Measurements from ENCODE around the gene MPI. TPM values are rescaled to one million over a fixed set of nuclear protein-coding genes. Genes with fewer than 3 reads are reported as not detected.

Gene MPI
- total and polyA plus RNA-seq, 2 of the 8 experiments (the other 6 are each of a cell fraction or from before 2014, with no cell fraction given) = 31.0 to 74.8 TPM

DNA sequence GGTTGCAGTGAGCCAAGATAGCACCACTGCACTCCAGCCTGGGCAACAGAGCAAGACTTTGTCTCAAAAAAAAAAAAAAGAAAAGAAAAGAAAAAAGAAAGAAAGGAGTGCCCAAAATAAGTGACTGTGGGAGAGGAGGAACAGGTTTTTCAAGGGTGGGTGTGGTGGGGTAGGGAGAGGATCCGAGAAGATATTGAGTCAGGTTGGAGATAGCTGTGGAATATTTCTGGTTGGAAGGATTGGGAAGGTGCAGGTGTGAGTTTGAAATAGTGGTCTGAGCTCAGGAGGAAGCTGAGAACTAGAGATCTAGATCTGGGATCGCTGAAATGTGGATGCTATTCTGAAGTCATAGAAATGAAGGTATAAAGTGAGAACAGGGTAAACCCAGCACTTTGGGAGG is 24.5 kb upstream of the MPI start:
- Histone ChIP-seq H2BK120ac (replicated peaks; ENCODE audit: low read depth, low read length) (no peak overlapping the region), H3K4me1 (replicated peaks in 1 of 4; ENCODE audit: control insufficient read depth in 3 of 4, insufficient read depth in 4 of 4, low read length in 3 of 4) (no peaks in the 10 kb centered on the region), H3K27me3 (replicated peaks in 1 of 4; ENCODE audit: control insufficient read depth in 3 of 4, extremely low read depth in 1 of 4, insufficient read depth in 3 of 4, low read length in 3 of 4) (no peaks in the 10 kb centered on the region), H3K4me3 (ENCODE audit: extremely low read depth in 1 of 4, insufficient read depth in 2 of 4, low read depth in 3 of 4, low read length in 4 of 4) (no peak overlapping the region), H3K14ac (ENCODE audit: insufficient read length) (no peak overlapping the region), H4K20me1 (replicated peaks in 1 of 2; ENCODE audit: control insufficient read depth in 1 of 2, insufficient read depth in 2 of 2, low read length in 2 of 2) (peaks cover 3 to 9% of the 10 kb centered on the region in 2 experiments), H3K36me3 (ENCODE audit: control insufficient read depth in 2 of 4, insufficient read depth in 4 of 4, low read length in 3 of 4) (no peaks in the 10 kb centered on the region), H3K4ac (replicated peaks; ENCODE audit: insufficient read length, low read depth, low read length) (no peak overlapping the region), H4K8ac (ENCODE audit: extremely low read depth, insufficient read depth, low read length) (no peak overlapping the region), H2BK15ac (ENCODE audit: low read length) (no peak overlapping the region), H3K27ac (ENCODE audit: low read depth, low read length) (no peak overlapping the region), H3K23me2 (ENCODE audit: low read depth, low read length) (peaks cover 2% of the 10 kb centered on the region; the same call in 1 of the 2 replicates), H2AFZ (ENCODE audit: low read length) (no peak overlapping the region), H2BK5ac (ENCODE audit: low read depth, low read length) (no peak overlapping the region), H3K56ac (replicated peaks; ENCODE audit: insufficient read length, low read depth, low read length) (no peak overlapping the region), H3K4me2 (ENCODE audit: insufficient read depth in 1 of 2, low read depth in 2 of 2, low read length in 2 of 2) (no peak overlapping the region), H4K91ac (replicated peaks; ENCODE audit: insufficient read length, low read length) (no peak overlapping the region), H3K9ac (replicated peaks in 1 of 4; ENCODE audit: extremely low read depth in 1 of 4, low read depth in 3 of 4, low read length in 3 of 4) (no peak overlapping the region), H2BK12ac (ENCODE audit: low read depth, low read length) (no peak overlapping the region), H2AK5ac (ENCODE audit: low read depth, low read length) (no peak overlapping the region), H3K9me3 (ENCODE audit: insufficient read depth in 2 of 2, low read depth in 1 of 2, low read length in 1 of 2) (no peaks in the 10 kb centered on the region), H2BK20ac (ENCODE audit: low read length) (no peak overlapping the region), H3K18ac (ENCODE audit: extremely low read depth, low read length) (no peak overlapping the region), H3K23ac (ENCODE audit: insufficient read length) (no peak overlapping the region), H3K79me2 (ENCODE audit: control insufficient read depth in 1 of 2, insufficient read depth in 2 of 2, low read length in 2 of 2) (peaks cover 0 to 41% of the 10 kb centered on the region in 2 experiments; a peak in 2 of 4 replicates), H3K79me1 (ENCODE audit: low read depth, low read length) (peaks cover 9% of the 10 kb centered on the region; the same call in 1 of the 2 replicates), H4K5ac (ENCODE audit: insufficient read length, low read depth, low read length) (no peak overlapping the region)
- CTCF ChIA-PET (ENCODE audit: partially characterized antibody) = interaction anchor here (1.0 to 1.1 kb wide), 2 partner anchors 43 to 233 kb away, joined by 3 read pairs; no protein-coding TSS in a partner anchor
- POLR2A ChIA-PET (ENCODE audit: partially characterized antibody) = interaction anchor here (1.1 kb wide), 1 partner anchor 13 kb away, joined by 3 read pairs; no protein-coding TSS in a partner anchor
- 75% methylated on average over 2 of the region's 2 CpGs; no CpG with 5 or more reads in 1 of the 2 experiments for WGBS, 2 experiments (ENCODE audit: extremely low coverage in 1 of 2, insufficient coverage in 1 of 2, insufficient read length in 1 of 2, insufficient replicate concordance in 2 of 2, low coverage in 1 of 2, low lambda C conversion rate in 2 of 2, missing lambda C conversion rate in 1 of 2)
- FAIRE-seq = no peak
- no peak for DNase-seq (ENCODE audit: low read depth in 1 of 2, low spot score in 2 of 2)
- no peak for TF ChIP-seq GABPA (IDR thresholded peaks at IDR 0.05; ENCODE audit: borderline replicate concordance, insufficient read depth, low read length)
- TF ChIP-seq FOSL1 (IDR thresholded peaks at IDR 0.05; ENCODE audit: insufficient read depth, low read depth, low read length) = no peak
- TF ChIP-seq SIN3A (conservative IDR thresholded peaks at IDR 0.05 in 1 of 2, IDR thresholded peaks at IDR 0.05 in 1 of 2; ENCODE audit: low read depth in 1 of 2, low read length in 2 of 2) = no peak
- TF ChIP-seq TEAD4 (IDR thresholded peaks at IDR 0.05; ENCODE audit: low read depth, low read length) = no peak
- no peak for TF ChIP-seq POLR2A (IDR thresholded peaks at IDR 0.05; ENCODE audit: control extremely low read depth in 1 of 2, low read depth in 2 of 2, low read length in 2 of 2)
- TF ChIP-seq KDM4A (IDR thresholded peaks at IDR 0.05; ENCODE audit: low read depth, low read length, severe bottlenecking) = no peak
- no peak for TF ChIP-seq MAFK (IDR thresholded peaks at IDR 0.05; ENCODE audit: low read depth, low read length)
